M059J (cell line): ENCODE measurements around the gene LDLRAD2. TPM values are rescaled to one million over a fixed set of nuclear protein-coding genes. Genes with fewer than 3 reads are reported as not detected.

Experiments
- DNase-seq: peaks from one replicate; pipeline ENCODE4 v3.0.0-alpha.2; 2012; ENCODE audit warnings: low read depth
- total RNA-seq: library from RNA; depleted of rRNA; stranded (reverse); fragments of >200 nt; shearing (Covaris generic); gene quantifications from 2 replicates; pipeline ENCODE4 v1.2.3, GENCODE V29; 2014

The LDLRAD2 gene
- total RNA-seq, 1 experiment from 2014 or later: not detected

- no peak for DNase-seq
Observed at GRCh38 chr1:21842606-21843162, 30.6 kb downstream of the LDLRAD2 start.

GRCh38 chr1:21843208-21843607 lies 31.1 kb downstream of the LDLRAD2 start:
- DNase-seq: no peak

DNA sequence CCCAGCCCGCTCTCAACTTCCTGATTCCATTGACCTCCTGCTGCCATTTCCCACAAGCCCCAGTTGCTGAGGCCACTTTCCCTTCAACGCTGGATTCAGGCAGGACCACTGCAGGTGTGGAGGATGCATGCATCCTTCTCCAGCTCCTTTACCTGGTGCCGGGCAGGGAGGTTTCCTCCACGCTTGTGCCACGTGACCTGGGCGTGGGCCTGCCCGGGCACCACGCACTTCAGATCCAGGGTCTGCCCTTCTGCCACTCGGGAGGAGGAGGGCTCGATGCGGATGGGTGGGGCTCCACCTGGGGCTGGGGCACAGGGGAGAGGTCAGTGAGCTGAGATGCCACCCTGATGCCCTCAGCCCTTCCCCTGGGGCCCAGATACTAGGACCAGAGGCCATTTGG lies 31.9 kb downstream of the LDLRAD2 start:
- DNase-seq: no peak

GRCh38 chr1:21845646-21846641 lies 33.9 kb downstream of the LDLRAD2 start:
- DNase-seq: no peak

DNA sequence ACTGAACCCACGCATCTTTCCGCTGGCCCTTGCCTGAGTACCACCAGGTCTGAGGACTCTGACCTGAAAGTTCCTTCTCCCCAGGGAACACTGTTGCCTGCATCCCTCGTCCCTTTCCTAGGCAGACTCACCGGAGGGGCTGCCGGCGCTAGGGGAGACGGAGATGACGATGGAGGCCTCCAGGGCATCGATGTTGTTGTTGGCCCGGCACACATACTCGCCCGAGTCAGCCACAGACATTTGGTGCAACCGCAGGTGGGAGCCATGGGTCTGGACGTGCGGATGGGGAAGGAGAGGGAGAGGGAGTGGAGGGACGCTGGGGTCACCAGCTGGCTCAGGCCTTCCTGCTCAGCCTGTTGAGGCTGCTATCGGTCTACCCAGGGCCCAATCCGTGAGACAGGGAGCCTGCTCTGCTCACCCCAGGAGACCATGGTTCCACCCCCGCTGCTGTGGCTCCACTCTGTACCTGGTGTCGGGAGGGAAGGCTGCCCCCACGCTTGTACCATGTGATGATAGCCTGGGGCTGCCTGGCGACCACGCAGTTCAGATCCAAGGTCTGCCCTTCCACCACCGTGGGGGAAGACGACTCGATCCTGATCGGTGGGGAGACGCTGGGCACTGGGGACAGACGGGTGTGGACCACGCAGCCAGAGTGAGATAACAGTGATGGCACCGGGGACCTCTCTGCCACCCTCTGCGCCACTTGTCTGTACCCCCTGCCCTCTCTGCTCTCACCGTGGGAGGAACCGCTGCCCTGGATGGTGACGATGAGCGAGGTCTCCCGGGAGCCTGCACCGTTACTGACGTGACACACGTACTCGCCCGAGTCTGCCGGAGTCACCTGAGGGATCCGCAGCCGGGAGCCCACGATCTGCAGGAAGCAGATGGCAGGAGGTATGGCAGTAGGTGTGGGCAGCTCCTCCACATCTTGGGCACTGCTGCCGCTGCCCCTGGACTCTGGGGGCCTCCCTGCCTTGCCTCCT lies 35.4 kb downstream of the LDLRAD2 start:
- no peak for DNase-seq

DNA sequence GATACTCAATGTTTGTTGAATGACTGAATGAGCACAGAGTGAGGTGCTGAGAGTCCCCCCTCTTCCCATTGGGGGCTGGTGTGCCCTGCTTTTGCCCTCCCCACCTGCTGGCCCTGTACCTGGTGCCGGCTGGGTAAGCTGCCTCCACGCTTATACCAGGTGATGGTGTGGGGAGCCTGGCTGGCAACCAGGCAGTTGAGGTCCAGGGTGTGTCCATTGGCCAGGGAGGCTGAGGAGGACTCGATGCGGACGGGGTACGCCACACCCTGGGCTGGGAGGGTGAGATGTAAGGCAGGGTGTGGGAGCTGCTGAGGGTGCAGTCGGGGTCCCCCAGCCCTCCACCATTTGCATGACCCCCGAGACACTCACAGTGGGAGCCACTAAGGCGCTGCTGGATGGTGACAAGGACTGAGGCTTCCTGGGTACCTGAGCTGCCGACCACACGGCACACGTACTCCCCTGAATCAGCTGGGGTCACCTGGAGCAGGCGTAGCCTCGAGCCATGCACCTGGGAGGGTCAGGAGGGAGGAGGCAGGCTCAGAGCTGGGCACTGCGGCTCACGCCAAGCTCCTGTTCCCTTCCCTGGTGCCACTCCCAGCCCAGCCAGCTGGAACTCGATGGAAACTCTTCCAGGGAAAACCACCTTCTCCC lies 36.6 kb downstream of the LDLRAD2 start:
- DNase-seq: no peak

DNA sequence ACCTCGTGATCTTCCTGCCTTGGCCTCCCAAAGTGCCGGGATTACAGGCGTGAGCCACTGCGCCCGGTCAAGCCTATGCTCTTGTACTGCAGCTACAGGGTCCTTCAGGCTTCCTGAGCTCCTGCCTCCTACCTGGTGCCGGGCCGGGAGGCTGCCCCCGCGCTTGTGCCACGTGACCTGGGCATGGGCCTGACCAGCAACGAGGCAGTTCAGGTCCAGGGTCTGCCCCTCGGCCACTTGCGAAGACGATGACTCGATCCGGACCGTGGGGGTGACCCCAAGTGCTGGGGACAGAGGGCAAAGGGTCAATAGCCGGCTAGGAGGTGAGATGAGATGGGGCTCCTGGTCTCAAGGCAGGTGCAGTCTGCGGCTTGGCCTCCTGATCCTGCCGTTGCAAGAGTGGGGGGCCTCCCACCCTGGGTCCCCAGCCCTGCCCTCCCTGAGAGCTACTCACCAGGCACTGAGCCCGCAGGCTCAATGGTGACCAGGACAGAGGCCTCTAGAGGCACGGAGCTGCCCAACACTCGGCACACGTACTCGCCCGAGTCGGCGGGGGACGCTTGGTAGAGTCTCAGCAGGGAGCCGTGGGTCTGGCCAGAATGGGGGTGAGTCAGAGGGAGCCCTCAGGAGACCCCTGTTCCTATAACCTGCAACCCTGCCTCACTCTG lies 38.0 kb downstream of the LDLRAD2 start:
- DNase-seq: no peak

DNA sequence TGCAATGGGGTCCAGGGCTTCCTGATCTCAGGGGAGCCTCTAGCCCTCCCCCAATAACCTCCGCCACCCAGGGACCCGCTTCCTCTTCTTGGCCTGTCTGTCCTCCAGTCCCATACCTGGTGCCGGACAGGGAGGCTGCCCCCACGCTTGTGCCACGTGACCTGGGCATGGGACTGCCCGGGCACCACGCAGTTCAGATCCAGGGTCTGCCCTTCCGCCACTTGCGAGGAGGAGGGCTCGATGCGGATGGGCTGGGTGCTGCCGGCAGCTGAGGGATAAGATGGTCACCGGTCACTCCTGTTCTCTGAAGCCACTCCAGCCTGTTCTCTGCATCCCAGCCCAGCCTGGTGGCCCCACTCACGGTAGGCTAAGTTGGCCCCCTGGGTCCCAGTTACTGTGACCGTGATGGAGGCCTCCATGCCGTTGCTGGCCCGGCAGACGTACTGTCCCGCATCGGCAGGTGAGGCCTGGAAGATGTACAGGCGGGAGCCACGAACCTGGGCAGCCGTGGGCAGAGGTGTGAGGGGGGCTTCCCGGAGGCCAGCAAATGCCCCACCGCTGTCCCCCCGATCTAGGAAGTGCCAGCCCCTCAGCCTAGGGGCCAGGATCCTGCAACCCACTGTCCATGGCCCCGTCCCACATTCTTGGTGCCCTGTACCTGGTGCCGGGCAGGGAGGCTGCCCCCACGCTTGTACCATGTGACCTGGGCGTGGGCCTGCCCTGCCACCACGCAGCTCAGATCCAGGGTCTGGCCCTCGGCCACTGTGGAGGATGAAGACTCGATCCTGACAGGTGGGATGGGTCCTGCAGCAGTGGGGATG lies 39.6 kb downstream of the LDLRAD2 start:
- DNase-seq: no peak

DNA sequence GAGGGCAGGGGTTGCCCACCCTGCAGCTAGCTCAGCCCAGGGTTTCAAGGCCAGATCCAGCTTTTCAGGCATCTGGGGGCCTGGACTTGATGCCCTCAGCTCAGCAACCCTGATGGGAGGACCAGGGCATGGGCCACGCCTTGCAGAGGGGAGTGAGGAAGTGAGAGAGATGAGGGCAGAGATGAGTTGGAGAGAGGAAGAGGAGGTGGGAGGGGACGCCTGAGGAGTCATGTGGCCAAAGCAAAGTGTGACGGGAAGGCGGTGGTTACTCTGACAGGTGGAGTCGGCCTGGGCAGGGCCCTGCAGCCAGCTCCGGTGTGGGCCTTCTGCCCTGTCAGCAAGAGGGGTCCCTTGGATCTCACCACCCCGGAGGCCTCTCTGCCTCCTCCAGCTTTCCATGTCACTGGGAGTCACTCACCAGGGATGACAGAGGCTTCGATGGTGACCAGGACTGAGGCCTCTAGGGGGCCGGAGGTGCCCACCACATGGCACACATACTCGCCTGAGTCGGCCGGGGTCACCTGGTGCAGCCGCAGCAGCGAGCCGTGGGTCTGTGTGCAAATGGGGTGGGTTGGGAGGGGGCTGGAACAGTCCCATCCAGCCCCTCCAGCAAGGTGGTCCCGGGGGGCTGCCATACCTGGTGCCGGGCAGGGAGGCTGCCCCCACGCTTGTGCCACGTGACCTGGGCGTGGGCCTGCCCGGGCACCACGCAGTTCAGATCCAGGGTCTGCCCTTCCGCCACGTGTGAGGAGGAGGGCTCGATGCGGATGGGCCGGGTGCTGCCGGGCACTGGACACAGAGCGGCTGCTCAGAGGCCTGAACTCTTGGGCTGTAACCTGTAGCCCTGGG lies 40.4 kb downstream of the LDLRAD2 start:
- DNase-seq: no peak

DNA sequence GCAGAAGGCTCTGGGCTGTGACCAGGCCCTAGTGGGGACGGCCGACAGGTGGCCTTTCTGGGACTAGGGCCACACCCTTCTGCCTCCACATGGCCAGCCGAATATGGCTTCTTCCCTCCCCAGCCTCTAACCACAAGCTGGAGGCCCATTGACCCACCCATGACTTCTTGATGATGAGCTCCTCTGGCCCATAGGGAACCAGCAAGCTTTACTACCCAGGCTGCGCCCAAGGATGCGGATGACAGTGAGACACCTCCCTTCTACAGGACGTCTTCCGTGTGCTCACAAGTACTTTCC lies 41.0 kb downstream of the LDLRAD2 start:
- no peak for DNase-seq

DNA sequence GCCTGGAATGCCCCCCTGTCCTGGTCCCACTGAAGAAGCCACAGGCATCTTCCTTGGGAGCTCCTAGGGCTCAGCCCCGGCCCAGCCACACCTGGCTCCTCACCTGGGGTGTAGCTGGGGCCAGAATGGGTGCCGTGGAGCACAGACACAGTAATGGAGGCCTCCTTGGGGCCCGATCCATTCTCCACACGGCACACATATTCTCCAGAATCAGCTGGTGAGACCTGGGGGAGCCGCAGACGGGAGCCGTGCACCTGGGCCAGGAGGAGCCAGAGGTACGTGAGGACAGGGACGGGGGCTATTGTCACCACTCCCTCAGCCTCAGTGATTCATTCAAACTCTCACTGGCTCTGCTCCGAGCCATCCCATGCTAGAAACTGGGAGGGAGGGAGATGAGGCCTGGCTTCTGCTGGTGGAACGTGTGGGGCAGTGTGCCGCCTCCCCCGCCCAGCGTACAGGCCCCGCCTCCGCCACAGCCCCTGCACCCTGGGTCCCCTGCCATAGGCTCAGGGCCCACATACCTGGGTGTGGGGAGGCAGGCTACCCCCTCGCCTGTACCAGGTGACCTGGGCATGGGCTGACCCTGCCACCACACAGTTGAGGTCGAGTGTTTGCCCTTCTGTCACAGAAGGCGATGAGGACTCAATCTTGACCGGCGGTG lies 42.2 kb downstream of the LDLRAD2 start:
- no peak for DNase-seq

- DNase-seq: no peak
Observed at GRCh38 chr1:21854751-21855131, 42.7 kb downstream of the LDLRAD2 start.

DNA sequence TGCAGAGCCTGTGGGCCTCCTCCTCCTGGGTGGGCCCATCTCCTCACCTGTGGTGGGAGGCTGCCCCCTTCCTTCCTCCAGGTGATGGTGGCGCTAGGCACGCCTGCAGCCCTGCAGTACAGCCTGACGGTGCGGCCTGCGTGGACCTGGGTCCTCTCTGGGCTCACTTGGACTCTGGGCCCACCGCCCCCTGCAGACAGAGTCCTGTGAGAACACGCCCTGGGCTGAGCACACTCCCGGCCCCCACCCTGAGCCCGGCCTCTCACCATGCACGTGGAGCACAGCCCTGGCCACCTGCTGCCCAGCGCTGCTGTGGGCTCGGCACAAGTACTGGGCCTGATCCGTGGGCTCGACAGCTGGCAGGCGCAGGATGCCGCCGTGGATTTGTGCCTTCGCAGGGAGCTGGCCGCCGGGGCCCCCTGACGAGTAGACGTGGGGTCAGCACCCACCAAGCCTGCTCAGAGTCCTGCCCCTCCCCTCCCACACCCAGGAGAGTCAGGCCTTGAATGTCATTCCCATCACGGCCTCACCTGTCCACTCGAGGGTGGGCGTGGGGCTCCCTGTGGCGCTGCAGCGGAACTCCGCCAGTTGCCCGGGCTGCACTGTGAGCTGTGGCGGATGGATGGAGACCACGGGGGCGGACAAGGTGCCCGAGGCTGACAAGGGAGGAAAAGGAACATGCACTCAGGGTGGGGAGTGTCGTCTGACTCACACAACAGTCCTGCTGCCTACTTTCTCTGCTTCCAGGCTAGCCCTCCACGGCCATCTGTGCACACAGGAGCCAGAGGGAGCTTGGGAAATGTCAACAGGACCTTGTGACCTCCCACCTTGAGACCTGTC lies 43.4 kb downstream of the LDLRAD2 start:
- peak; percentile 17 for DNase-seq

GRCh38 chr1:21857142-21857839 lies 45.2 kb downstream of the LDLRAD2 start:
- DNase-seq: peak; percentile 85

DNA sequence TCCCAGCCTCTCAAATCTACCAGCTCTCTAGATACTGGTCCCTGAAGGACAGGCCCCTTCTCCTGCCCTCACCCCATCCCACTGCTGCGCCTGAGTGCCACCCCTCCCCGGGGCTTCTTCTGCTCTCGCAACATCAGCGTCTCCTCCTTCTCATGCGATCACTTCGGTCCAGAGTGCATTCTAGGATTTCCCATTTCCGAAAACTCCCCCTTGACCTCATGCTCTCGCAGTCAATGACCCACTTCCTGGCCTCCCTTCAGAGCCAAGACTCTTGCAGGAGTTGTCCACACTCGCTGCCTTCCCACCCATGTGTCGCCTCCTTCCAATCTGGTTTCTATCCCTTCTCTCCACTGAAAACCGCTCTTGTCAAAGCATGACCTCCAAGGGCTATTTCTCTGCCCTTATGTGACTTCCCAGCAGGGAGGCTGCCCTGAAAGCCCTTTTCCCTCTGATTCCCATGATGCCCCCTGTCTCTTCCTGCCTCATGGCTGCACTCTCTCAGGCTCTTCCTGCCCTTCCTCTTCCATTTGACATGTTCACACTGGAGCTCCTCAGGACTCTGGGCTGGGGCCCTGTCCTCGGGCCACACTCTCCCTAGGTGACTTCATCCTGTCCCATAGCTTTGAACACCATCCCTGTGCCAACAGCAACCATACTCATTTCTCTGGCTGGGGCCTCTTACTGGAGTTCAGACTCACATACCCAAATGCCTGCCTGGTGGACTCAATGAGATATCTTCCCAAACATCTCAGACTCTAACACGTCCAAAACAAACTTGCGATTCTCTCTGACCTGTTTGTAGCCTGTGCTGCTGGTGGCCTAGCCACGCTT lies 46.0 kb downstream of the LDLRAD2 start:
- DNase-seq: peak; percentile 21

- no peak for DNase-seq
Observed at GRCh38 chr1:21859669-21860179, 47.7 kb downstream of the LDLRAD2 start.
